NB4 (cell line): ENCODE measurements around the gene RNF25.

Source experiments
- DNase-seq: peaks from one replicate; pipeline ENCODE4 v3.0.0; 2010; ENCODE audit warnings: low read depth
- H3K4me3 ChIP-seq: one replicate; pipeline ENCODE4 v1.5.1; 2011; ENCODE audit warnings: mild to moderate bottlenecking, low read depth, low read length, moderate library complexity
- CTCF ChIP-seq: IDR thresholded peaks from one replicate; pipeline ENCODE4 v1.5.1; 2012; ENCODE audit warnings: low read depth, low read length
- MAX ChIP-seq: IDR thresholded peaks from 2 replicates; pipeline ENCODE4 v1.6.1; 2011; ENCODE audit warnings: low read depth, low read length
- MYC ChIP-seq: IDR thresholded peaks from 2 replicates; pipeline ENCODE4 v1.6.1; 2011; ENCODE audit warnings: low read depth, low read length
- POLR2A ChIP-seq: IDR thresholded peaks from 2 replicates; pipeline ENCODE4 v1.6.1; 2011; ENCODE audit warnings: mild to moderate bottlenecking; ENCODE audit not compliant: insufficient read length; ENCODE audit errors: extremely low read depth

The RNF25 gene

DNA sequence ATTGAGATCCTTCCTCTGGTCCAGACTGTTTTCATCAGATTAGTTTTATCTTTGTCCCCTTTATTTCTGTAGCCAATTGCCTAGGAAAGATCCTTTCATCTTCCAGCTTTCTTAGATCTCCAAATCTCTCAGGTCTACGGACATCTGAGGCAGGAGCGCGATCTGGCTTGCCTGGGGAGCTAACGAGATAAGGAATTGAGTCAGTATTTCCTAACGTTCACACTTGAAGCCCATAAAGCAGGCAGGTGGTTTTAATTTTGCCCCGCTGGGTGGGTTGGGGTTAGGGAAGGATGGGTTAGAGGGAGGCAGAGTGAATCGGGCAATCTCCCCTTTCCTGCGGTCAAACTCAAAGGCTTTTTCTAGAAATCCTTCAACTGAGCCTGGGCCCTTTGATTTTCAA is 38.1 kb upstream of the RNF25 start:
- TF ChIP-seq CTCF = no peak
- no peak overlapping the region for H3K4me3 ChIP-seq
- DNase-seq = no peak

- no peak overlapping the region for H3K4me3 ChIP-seq
- no peak for DNase-seq
- no peak for TF ChIP-seq CTCF
- no peak for TF ChIP-seq MAX
- no peak for TF ChIP-seq MYC
- no peak for TF ChIP-seq POLR2A
Observed at GRCh38 chr2:218708086-218708485, 36.3 kb upstream of the RNF25 start.

DNA sequence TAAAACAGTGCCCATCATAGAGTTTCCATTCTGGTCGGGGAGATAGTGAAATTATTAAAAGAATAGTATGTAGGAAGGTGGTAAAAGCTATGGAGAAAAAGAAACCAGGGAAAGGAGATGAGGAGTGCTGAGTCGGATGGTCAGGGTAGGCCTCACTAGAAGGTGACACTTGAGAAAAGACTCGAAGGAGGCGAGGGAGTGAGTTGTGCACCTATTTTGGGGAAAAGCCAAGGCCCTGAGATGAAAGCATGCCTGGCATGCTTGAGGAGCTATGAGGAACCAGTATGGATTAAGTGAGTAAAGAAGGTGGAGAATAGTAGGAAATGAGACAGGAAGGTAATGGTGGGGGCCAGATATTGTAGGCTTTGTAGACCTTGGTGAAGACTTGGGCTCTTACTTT is 31.5 kb upstream of the RNF25 start:
- TF ChIP-seq CTCF (no peak), POLR2A (no peak), MYC (no peak), MAX (no peak)
- DNase-seq = no peak
- H3K4me3 ChIP-seq = no peak overlapping the region

DNA sequence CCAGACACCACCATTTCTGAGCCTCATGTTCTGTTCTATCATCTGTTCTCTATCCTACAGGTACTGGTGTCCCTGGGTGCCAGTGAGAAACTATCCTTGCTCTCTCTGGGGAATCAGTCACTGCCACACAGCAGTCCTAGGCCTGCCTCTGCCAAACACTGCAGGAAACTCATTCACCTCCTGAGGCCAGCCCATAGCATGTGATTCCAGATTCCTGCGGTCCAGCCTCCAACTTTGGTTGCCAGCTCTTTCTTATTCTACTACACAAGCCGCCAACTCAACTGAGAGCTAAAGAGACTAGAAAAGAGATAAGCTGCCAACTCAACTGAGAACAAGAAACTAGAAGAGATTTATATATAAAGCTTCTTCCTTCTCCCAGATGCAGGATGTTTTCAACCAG is 30.0 kb upstream of the RNF25 start:
- H3K4me3 ChIP-seq = no peak overlapping the region
- TF ChIP-seq MAX = no peak
- TF ChIP-seq MYC = no peak
- TF ChIP-seq POLR2A = no peak
- TF ChIP-seq CTCF = no peak
- DNase-seq = no peak

DNA sequence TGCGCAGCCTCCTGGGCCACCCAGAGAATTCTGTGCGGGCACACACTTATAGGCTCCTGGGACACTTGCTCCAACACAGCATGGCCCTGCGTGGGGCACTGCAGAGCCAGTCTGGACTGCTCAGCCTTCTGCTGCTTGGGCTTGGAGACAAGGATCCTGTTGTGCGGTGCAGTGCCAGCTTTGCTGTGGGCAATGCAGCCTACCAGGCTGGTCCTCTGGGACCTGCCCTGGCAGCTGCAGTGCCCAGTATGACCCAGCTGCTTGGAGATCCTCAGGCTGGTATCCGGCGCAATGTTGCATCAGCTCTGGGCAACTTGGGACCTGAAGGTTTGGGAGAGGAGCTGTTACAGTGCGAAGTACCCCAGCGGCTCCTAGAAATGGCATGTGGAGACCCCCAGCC is 27.1 kb upstream of the RNF25 start:
- TF ChIP-seq POLR2A = no peak
- no peak for TF ChIP-seq CTCF
- TF ChIP-seq MYC = no peak
- no peak for TF ChIP-seq MAX
- H3K4me3 ChIP-seq = no peak overlapping the region
- no peak for DNase-seq

GRCh38 chr2:218694405-218695145 is 22.8 kb upstream of the RNF25 start:
- no peak for DNase-seq
- TF ChIP-seq CTCF (no peak), MAX (no peak), POLR2A (no peak), MYC (no peak)
- no peak overlapping the region for H3K4me3 ChIP-seq
